DLD1 (cell line): ENCODE measurements around the gene MRPS9.

Experiments used
- in situ Hi-C: cut with HindIII; loops from 2 replicates; pipeline ENCODE4 v1.10.0; 2017; ENCODE audit warnings: low sequenced_read_pairs

MRPS9 gene

DNA sequence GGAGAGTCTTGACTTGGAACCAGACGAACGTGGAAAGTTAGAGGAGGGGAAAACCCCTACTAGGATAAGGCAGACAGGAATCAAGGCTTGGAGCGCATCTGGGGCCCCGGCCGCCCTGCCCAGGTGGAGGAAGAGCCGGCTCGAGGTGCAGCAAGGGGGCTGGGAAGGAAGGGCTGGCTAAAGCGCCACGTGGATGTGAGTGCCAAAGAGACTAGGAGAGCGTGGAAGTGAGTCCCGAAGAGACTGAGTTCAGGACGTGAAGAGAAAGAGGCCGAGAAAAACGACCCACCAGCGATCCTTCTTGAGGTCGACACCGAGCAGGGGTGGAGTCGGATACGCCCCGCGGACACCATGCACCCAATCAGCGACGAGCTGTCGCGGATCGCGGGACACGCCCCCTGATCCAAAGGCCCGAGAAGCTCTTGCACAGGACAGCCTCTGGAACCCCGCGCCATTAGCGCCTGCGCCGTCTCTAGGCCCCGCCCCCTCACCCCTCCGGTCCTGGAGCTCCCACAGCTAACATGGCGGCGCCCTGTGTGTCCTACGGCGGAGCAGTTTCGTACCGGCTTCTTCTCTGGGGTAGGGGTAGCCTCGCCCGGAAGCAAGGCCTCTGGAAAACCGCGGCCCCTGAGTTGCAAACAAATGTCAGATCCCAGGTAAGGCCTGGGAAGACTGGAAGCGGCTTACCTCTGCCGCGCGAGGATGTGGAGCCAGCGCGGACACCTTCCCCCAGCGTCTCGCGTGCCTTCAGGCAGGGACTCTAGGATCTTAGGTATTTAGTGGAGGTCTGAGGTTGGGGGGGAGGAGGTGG, at the start of gene MRPS9:
Gene MRPS9 (plus strand): TSS at position 498 of the 811 bp plus-strand sequence. CDS start 24 bp downstream, at position 522.
- in situ Hi-C loops: no loop called here

DNA sequence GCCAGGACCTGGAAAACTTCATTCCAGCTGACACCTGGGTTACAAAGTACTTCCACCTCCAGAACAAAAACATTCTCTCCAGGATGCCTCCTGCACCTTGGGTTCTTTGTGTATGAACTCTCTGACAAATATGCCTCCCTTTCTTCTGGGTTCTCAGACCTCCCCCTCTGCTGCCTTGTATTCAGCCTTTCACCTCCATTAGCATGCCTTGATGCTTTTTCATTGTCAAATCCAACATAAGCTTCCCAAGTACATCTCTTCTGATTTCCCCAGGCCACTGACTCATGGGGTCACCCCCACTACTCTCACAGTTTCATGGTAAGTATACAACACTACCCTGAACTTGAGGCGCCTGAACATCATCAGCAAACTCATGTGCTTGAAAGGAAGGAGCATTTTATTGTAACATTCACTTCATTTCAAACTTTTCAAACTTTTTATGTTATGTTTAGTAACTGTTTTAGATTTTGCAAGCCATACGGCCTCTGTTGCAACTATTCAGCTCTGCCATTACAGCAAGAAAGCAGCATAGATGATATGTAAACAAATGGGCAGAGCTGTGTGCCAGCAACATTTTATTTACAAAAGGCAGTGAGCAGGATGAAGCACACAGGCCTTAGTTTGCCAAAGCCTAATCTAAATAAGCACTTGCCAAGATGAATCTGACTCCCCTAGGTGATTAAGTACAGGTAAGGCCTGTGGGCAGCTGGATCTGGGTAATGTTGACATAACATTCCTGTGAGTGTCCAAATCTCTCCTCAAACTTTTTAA, 32.5 kb upstream of the MRPS9 start:
- in situ Hi-C loops: no loop called here

GRCh38 chr2:105007367-105007766, 30.5 kb upstream of the MRPS9 start:
- in situ Hi-C loops: no loop called here

- in situ Hi-C loops: no loop called here
These were observed 5.4 kb upstream of the MRPS9 start for GRCh38 chr2:105032476-105032875.

DNA sequence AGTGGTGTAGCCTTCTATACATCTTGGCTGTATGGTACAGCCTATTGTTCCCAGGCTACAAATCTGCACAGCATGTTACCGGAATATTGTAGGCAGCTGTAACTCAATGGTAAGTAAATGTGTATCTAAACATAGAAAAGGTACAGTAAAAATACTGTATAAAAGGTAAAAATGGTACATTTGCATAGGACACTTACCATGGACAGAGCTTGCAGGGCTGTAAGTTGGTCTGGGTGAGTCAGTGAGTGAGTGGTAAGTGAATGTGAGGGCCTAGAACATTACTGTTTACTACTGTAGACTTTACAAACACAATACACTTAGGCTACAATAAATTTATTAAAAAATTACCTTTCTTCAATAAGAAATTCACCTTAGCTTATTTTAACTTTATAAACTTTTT, 3.7 kb upstream of the MRPS9 start:
- in situ Hi-C loops: no loop called here

DNA sequence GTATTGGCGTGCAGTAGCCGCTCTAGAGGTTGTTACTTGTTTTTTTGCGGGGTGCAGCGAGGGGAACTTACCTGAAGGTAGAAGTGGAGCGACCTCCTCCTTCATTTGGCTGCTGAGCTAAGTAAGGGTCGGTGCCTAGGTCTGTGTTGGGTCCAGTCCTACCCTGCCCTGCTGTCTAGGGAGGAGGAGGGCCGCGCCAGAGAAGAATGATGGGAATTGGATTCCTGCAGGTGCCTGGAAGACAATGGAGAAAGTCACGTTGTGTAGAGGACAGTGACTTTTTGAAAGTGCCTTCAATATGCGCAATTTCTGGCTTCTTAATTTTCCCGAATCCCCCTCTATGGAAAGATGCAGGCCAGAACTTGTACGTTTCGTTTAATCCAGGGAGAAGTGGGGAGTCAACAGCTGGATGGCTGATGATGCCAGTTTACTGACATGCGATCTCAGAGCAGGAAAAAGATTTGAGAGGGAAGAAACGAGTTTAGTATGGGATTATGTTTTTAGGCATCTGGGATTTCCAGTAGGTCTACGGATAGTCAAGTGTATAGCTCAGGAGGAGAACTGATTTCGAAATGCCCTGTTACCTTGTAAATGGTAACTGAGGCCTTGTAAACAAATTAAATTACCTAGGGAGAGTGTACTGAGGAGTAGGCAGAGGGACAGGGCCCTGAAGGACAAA, 653 bp downstream of the MRPS9 start:
- in situ Hi-C loops: no loop called here

DNA sequence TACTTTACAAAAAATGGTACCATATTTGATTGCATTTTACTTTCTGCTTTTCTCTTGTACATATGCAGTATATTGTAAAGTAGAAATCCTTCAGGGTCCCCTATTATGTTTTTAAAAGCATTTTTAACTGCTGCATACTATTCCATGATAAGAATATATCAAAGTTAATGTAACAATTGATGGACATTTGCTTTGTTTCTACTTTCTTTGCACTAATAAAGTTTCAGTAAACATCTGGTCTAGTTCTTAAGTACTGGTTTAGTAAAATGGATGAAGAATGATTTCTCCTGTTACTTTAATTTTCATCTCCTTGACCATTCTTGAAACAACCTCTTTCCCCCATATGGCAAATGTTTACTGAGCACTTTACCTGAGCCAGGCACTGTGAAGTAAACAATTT, 1.7 kb downstream of the MRPS9 start:
- in situ Hi-C loops: no loop called here

- in situ Hi-C loops: no loop called here
These were observed 4.3 kb downstream of the MRPS9 start for GRCh38 chr2:105042189-105042588.

DNA sequence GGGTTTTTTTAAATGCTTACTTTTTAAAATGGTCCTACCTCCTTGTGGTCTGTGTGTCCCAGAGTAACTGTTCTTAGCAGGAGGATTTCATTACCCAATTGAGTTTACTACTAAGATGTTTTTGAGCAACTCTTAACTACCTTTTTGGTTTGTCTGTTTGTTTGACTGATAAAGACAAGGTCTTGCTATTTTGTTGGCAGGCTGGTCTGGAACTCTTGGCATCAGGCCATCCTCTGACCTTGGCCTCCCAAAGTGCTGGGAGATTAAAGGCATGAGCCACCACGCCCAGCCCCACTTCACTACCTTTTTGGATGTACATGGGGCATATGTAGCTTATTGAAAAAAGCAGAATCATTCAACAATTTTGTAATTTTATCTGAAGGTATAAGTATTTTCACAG, 14.9 kb downstream of the MRPS9 start:
- in situ Hi-C loops: no loop called here

GRCh38 chr2:105055613-105056012, 17.7 kb downstream of the MRPS9 start:
- in situ Hi-C loops: no loop called here

DNA sequence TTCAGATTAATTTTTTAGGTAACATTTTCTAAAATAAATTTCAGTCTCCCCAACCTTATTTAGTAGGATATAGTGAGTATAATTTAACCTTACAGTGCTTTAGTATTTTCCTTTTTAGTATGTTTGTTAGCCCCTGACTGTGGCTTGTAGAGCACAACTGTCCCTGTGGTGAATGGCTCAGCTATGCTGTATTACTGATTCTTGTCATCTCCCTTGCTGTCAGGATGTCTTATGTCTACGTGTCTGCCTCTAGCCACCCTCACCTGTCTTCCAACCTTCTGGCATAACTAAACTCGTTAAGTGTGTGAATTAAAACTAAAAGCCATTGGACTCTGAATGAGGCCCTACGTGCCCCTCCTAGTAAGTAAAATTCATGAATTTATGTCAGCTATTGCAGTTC, 18.4 kb downstream of the MRPS9 start:
- in situ Hi-C loops: no loop called here

GRCh38 chr2:105057005-105057404, 19.1 kb downstream of the MRPS9 start:
- in situ Hi-C loops: no loop called here

DNA sequence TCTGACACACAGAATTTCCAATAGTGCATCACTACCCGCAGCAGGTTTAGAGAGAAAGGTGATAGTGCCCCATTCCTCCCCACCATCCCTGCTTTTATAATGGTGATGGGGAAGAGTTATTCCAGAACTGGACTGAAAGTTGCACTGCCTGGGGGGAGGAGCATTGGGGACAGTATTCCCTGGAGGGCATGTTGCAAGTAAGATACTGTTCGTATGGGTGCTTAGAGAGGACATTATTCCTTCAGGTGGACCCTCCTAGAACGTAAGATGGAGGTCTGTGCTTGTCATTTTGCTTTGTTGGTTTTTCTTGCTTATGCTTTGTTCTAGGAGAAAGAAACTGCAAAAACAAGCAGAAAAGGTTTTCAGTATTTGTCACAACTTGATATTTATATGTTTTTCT, 23.7 kb downstream of the MRPS9 start:
- in situ Hi-C loops: no loop called here

DNA sequence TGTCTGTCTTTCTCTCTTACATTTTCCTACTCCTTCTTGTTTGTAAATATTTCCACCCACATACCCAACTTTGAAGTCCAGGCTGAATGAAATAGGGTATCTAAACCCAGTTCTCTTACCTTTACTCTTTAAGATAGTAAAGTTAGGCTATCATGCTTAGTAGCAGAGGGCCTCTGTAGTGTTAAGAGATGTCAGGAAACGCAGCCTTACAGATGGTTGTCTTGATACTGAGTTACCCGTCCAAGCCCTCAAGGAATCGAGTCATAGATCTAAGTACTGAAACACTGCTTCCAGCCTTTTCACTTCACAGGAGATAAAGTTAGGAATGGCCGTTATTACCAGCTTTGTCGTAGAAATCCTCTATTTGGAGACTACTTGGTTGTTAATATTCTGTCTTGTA, 24.3 kb downstream of the MRPS9 start:
- in situ Hi-C loops: no loop called here

- in situ Hi-C loops: no loop called here
These were observed 30.5 kb downstream of the MRPS9 start for GRCh38 chr2:105068387-105068786.

DNA sequence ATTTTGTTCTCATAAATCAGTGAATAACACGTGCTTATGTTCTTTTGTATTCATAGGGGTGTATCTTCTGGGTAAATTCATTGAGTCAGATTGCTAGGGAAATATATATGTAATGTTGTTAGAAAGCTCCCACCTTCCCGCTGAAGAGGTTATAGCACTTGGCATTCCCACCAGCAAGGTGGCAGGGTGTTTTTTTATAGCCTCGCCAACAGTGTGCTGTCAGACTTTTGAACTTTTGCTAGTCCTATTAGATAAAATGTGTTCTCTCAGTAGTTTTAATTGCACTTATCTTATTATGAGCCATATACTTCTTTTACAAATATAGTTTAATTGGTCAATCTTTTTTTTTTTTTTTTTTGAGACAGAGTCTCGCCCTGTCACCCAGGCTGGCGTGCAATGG, 31.0 kb downstream of the MRPS9 start:
- in situ Hi-C loops: no loop called here

GRCh38 chr2:105070010-105070865, 32.4 kb downstream of the MRPS9 start:
- in situ Hi-C loops: no loop called here

DNA sequence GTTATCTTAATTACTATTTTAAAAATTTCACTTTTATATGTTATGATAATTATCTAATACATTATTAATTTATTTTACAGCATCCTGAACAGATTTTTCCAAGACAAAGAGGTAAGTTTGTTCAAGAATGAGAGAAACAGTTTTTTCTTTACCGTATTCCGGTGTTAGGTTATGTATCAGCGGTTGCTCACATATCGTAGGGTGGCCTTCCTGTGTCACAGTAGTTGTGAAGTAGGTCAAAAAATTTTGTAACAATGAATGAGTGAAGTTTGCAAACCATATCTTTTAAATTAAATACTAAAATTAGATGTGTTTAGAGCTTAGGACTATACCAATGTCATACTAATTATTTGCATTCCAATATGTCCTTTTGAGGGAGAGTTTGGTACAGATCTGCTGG, 33.5 kb downstream of the MRPS9 start:
- in situ Hi-C loops: no loop called here

DNA sequence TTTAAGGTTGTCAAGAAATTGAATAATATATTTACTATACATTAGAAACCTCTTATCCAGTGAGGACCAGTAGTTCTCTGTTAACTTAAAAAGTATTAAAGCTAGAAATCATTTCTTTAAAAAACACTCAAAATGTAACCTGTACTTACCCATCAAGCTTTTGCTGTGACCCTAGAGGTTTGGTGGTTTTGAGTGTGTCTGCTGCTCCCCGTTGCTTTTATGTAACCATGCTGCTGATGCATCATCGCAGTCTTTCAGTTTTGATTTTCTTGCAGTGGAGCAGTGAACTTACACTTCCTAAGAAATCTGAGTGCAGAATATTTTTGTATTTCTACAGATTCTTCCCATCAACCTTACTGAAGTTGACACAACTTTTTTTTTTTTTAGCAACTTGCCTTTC, 34.2 kb downstream of the MRPS9 start:
- in situ Hi-C loops: no loop called here

DNA sequence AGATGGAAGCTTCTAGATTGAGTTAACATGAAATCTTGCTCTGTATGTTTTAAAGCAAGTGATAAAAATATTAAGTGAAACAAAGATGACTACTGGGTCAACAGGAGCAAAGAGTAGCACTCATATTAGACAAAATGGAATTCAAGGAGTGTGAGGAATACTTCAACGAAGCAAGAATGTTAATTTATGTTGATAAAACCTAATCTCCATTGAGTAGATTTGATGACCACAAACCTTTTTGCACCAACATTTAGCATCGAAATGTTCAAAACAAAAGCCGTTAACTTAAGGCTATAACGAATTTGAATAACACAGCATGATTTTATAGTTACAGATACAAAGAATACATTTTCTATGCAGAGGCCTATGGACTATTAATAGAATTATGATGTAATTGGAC, 35.7 kb downstream of the MRPS9 start:
- in situ Hi-C loops: no loop called here

GRCh38 chr2:105076121-105076520, 38.3 kb downstream of the MRPS9 start:
- in situ Hi-C loops: no loop called here
